SK-N-SH (cell line): ENCODE measurements around the gene REELD1.
A peak's percentile ranks its signal among the peaks of the same experiment; 100 is the strongest.

Experiments
- GABPA ChIP-seq: IDR thresholded peaks from 2 replicates; pipeline ENCODE4 v1.4.0; 2012; ENCODE audit warnings: low read depth, mild to moderate bottlenecking
- POLR2AphosphoS5 ChIP-seq: IDR thresholded peaks from 2 replicates; pipeline ENCODE4 v1.6.1; 2012; ENCODE audit warnings: low read depth, low read length
- RAD21 ChIP-seq: IDR thresholded peaks from 2 replicates; pipeline ENCODE4 v1.6.1; 2012; ENCODE audit warnings: mild to moderate bottlenecking, low read length
- TEAD4 ChIP-seq: IDR thresholded peaks from 2 replicates; pipeline ENCODE4 v1.4.0; 2012; ENCODE audit warnings: mild to moderate bottlenecking, borderline replicate concordance; ENCODE audit not compliant: insufficient read depth
- YY1 ChIP-seq: IDR thresholded peaks from 2 replicates; pipeline ENCODE4 v1.4.0; 2012; ENCODE audit warnings: low read depth, mild to moderate bottlenecking
- TF ChIP-seq, protein P1 (sequence below): fragments of 200-600 bp; sonication (generic); IDR thresholded peaks from 2 replicates; pipeline ENCODE4 v1.6.1; 2017; ENCODE audit warnings: antibody characterized with exemption, mild to moderate bottlenecking, moderate library complexity
- TF ChIP-seq, protein P2 (sequence below): IDR thresholded peaks from 2 replicates; pipeline ENCODE4 v1.6.1; 2012; ENCODE audit warnings: mild to moderate bottlenecking, low read depth, low read length, moderate library complexity

DNA sequence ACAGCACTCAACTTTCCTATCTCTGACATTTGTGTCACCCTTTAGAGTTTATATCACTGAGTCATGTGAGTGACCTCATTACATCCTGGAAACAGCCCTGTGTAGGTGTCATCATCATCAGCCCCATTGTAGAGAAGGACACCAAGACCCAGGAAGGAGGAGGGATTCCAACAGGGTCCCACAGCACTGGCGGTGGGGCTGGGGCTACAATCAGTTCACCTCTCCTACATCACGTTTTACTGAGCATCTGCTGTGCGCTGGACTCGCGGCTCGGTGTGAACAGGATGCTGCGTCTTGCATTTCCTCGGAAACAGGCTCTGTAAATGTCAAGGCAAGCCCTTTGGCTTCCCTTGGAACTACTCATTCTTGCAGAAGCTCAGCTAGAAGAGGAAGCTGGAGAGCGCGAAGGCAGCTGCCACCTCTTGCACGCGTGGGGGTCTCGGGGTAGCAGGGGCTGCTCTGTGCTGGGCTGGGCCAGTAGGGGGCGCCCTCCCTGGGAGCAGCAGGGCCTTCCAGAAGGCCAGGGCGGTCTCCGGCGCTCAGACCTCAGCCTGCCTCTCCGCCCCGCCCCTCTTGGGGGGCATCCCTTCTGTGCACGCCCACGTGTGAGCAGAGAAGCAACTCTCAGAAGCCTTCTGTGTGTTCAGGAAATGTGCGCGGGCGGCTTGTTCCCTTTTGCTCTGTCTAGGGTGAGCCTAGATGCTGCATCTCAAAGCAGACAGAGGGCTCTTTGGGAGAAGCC is 29.0 kb downstream of the REELD1 start:
- TF ChIP-seq, protein P1, sequence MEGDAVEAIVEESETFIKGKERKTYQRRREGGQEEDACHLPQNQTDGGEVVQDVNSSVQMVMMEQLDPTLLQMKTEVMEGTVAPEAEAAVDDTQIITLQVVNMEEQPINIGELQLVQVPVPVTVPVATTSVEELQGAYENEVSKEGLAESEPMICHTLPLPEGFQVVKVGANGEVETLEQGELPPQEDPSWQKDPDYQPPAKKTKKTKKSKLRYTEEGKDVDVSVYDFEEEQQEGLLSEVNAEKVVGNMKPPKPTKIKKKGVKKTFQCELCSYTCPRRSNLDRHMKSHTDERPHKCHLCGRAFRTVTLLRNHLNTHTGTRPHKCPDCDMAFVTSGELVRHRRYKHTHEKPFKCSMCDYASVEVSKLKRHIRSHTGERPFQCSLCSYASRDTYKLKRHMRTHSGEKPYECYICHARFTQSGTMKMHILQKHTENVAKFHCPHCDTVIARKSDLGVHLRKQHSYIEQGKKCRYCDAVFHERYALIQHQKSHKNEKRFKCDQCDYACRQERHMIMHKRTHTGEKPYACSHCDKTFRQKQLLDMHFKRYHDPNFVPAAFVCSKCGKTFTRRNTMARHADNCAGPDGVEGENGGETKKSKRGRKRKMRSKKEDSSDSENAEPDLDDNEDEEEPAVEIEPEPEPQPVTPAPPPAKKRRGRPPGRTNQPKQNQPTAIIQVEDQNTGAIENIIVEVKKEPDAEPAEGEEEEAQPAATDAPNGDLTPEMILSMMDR = peak; percentile 57
- TF ChIP-seq POLR2AphosphoS5 (no peak), GABPA (no peak), RAD21 (no peak), TEAD4 (no peak), YY1 (no peak)
- TF ChIP-seq, protein P2, sequence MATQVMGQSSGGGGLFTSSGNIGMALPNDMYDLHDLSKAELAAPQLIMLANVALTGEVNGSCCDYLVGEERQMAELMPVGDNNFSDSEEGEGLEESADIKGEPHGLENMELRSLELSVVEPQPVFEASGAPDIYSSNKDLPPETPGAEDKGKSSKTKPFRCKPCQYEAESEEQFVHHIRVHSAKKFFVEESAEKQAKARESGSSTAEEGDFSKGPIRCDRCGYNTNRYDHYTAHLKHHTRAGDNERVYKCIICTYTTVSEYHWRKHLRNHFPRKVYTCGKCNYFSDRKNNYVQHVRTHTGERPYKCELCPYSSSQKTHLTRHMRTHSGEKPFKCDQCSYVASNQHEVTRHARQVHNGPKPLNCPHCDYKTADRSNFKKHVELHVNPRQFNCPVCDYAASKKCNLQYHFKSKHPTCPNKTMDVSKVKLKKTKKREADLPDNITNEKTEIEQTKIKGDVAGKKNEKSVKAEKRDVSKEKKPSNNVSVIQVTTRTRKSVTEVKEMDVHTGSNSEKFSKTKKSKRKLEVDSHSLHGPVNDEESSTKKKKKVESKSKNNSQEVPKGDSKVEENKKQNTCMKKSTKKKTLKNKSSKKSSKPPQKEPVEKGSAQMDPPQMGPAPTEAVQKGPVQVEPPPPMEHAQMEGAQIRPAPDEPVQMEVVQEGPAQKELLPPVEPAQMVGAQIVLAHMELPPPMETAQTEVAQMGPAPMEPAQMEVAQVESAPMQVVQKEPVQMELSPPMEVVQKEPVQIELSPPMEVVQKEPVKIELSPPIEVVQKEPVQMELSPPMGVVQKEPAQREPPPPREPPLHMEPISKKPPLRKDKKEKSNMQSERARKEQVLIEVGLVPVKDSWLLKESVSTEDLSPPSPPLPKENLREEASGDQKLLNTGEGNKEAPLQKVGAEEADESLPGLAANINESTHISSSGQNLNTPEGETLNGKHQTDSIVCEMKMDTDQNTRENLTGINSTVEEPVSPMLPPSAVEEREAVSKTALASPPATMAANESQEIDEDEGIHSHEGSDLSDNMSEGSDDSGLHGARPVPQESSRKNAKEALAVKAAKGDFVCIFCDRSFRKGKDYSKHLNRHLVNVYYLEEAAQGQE = no peak
